Activated CD4-positive, alpha-beta memory T cell treated with anti-CD3 and anti-CD28 coated beads, Interleukin-2, amount 10 ng/mL, durations not matched to agents 7 days and 5 days (primary cell): Measurements from ENCODE around the gene ENDOU. TPM values are rescaled to one million over a fixed set of nuclear protein-coding genes. Genes with fewer than 3 reads are reported as not detected.
A peak's percentile ranks its signal among the peaks of the same experiment; 100 is the strongest.

ENCODE experiments used
- CTCF ChIA-PET: fragments of 350-600 bp; sonication (Branson Sonifier 250); formaldehyde crosslinking; loops from one replicate; lab custom pipeline; 2021; ENCODE audit warnings: antibody characterized with exemption, inconsistent platforms; lab: Charles Lee
- POLR2A ChIA-PET: fragments of 350-600 bp; sonication (Branson Sonifier 250); formaldehyde crosslinking; loops from one replicate; lab custom pipeline; 2021; ENCODE audit warnings: antibody characterized with exemption; lab: Charles Lee
- DNase-seq: peaks from one replicate; pipeline ENCODE4 v3.0.0-alpha.2; 2020
- H3K27ac Mint-ChIP-seq: one replicate; pipeline ENCODE4 v1.8.0; 2021; ENCODE audit warnings: mild to moderate bottlenecking, mixed read lengths
- H3K27me3 Mint-ChIP-seq: one replicate; pipeline ENCODE4 v1.8.0; 2021; ENCODE audit warnings: mixed read lengths
- H3K36me3 Mint-ChIP-seq: one replicate; pipeline ENCODE4 v1.8.0; 2021; ENCODE audit warnings: low read depth, mixed read lengths
- H3K4me1 Mint-ChIP-seq: one replicate; pipeline ENCODE4 v1.8.0; 2021; ENCODE audit warnings: mixed read lengths
- H3K4me3 Mint-ChIP-seq: one replicate; pipeline ENCODE4 v1.8.0; 2021; ENCODE audit warnings: mild to moderate bottlenecking, mixed read lengths
- H3K9me3 Mint-ChIP-seq: one replicate; pipeline ENCODE4 v1.8.0; 2021; ENCODE audit warnings: mixed read lengths
- total RNA-seq, 2 experiments: library from RNA; stranded (reverse); gene quantifications; one replicate each; pipeline ENCODE4 v1.2.3, GENCODE V29; 2021

The ENDOU gene
- total RNA-seq, 2 experiments from 2014 or later: not detected

GRCh38 chr12:47740606-47741339 lies 15.5 kb upstream of the ENDOU start:
- H3K9me3 Mint-ChIP-seq: no peaks in the 10 kb centered on the region
- no peak overlapping the region for H3K4me3 Mint-ChIP-seq
- no peak for DNase-seq
- POLR2A ChIA-PET: interaction anchor here (0.9 to 6.6 kb wide), 6 partner anchors 8 to 164 kb away, joined by 3 to 48 read pairs (median 4); partner anchors contain the start of gene VDR
- peaks cover 13% of the 10 kb centered on the region for H3K27me3 Mint-ChIP-seq
- H3K4me1 Mint-ChIP-seq: peaks cover 20% of the 10 kb centered on the region
- peak overlapping the region; percentile 9 for H3K27ac Mint-ChIP-seq
- no peaks in the 10 kb centered on the region for H3K36me3 Mint-ChIP-seq
- CTCF ChIA-PET: interaction anchor here (1.0 to 13.6 kb wide), 15 partner anchors 9 to 423 kb away, joined by 3 to 431 read pairs (median 18); partner anchors contain the start of genes ENDOU, RAPGEF3, RPAP3 and SLC48A1

GRCh38 chr12:47739979-47740378 lies 14.7 kb upstream of the ENDOU start:
- H3K36me3 Mint-ChIP-seq: no peaks in the 10 kb centered on the region

DNA sequence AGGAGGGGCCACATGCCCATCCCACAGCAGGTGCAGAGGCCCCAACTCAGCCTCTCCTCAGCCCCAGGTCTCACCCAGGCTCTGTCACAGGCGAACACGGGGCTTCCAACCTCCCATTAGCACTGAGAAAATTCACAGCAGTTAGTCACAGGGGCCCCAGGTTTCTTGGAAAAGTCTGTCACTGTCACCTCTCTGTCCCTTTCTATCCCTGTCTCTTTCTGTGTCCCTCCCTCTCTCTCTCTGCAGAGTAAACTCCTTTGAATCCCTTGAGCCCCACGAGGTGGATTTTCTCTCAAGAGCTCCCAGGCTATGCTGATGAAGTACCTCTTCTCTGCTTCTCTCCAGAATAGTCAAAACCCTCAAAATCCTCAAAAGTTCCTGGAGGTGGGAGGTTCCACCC lies 14.0 kb upstream of the ENDOU start:
- ChIA-PET POLR2A (interaction anchor here (6.6 kb wide), 1 partner anchor 100 kb away, joined by 48 read pairs; no protein-coding TSS in a partner anchor), CTCF (interaction anchor here (0.7 to 13.6 kb wide), 4 partner anchors 17 to 101 kb away, joined by 3 to 431 read pairs (median 214); partner anchors contain the start of genes RAPGEF3 and SLC48A1)
- DNase-seq: no peak
- H3K9me3 Mint-ChIP-seq: no peaks in the 10 kb centered on the region
- peaks cover 20% of the 10 kb centered on the region for H3K4me1 Mint-ChIP-seq
- no peak overlapping the region for H3K27ac Mint-ChIP-seq
- H3K36me3 Mint-ChIP-seq: no peaks in the 10 kb centered on the region
- H3K4me3 Mint-ChIP-seq: no peak overlapping the region
- peaks cover 3% of the 10 kb centered on the region for H3K27me3 Mint-ChIP-seq

More at GRCh38 chr12:47739979-47740378, 14.7 kb upstream of the ENDOU start:
- peak overlapping the region; percentile 58 for H3K4me3 Mint-ChIP-seq
- H3K27ac Mint-ChIP-seq: peak overlapping the region; percentile 3
- peaks cover 20% of the 10 kb centered on the region for H3K4me1 Mint-ChIP-seq
- ChIA-PET CTCF (interaction anchor here (0.7 to 13.6 kb wide), 5 partner anchors 17 to 100 kb away, joined by 3 to 431 read pairs (median 188); partner anchors contain the start of genes RAPGEF3 and SLC48A1), POLR2A (interaction anchor here (6.6 kb wide), 1 partner anchor 100 kb away, joined by 48 read pairs; no protein-coding TSS in a partner anchor)
- no peak for DNase-seq
- no peaks in the 10 kb centered on the region for H3K9me3 Mint-ChIP-seq
- peaks cover 9% of the 10 kb centered on the region for H3K27me3 Mint-ChIP-seq

GRCh38 chr12:47737936-47738594 lies 12.8 kb upstream of the ENDOU start:
- H3K36me3 Mint-ChIP-seq: no peaks in the 10 kb centered on the region
- no peak overlapping the region for H3K27ac Mint-ChIP-seq
- H3K4me1 Mint-ChIP-seq: peaks cover 20% of the 10 kb centered on the region
- no peak overlapping the region for H3K4me3 Mint-ChIP-seq
- ChIA-PET CTCF (interaction anchor here (7.1 to 13.6 kb wide), 2 partner anchors 36 to 102 kb away, joined by 240 to 431 read pairs; partner anchors contain the start of gene SLC48A1), POLR2A (no interaction called here)
- H3K9me3 Mint-ChIP-seq: no peaks in the 10 kb centered on the region
- H3K27me3 Mint-ChIP-seq: no peaks in the 10 kb centered on the region
- DNase-seq: no peak

DNA sequence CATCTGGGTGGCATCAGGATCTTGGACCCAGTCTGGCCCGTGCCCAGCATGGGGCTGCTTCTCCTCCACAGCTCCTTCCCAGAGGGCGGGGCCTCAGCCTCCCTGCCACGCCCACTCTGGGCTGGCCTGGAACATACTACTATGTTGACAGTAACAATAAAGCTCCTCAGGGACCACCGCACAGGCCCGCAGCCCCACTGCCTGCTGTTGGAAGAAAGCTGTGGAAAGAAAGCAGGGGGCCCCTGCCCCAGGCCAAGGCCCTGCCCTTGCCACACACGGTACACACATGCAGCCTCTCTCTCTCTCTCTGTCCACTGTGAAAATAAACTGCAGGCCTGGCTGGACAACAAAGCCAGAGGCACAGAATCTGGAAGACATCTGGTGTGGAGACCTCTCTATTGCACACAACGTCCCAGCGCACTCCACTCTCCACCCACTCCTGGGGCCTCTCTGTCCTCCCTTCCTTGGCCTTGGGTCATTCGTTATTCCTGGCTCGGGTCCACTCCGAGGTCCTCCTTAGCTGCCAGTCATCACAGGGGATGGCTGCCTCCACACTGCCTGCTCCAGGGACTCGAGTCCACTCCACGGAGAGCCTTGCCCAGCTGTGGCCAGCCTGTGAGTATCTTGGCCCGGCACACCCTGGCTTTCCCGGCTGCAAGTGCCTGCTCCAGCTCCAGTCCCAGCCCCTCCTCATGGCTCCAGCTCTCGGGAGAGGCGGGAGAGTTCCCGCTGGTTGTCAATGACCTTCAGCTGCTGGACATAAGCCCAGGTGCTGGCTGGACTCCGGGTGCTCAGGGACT lies 11.8 kb upstream of the ENDOU start:
- H3K36me3 Mint-ChIP-seq: no peaks in the 10 kb centered on the region
- peaks cover 15% of the 10 kb centered on the region for H3K4me1 Mint-ChIP-seq
- H3K27ac Mint-ChIP-seq: no peak overlapping the region
- no peaks in the 10 kb centered on the region for H3K9me3 Mint-ChIP-seq
- ChIA-PET POLR2A (no interaction called here), CTCF (interaction anchor here (0.9 to 13.6 kb wide), 4 partner anchors 12 to 101 kb away, joined by 3 to 431 read pairs (median 4); partner anchors contain the start of genes ENDOU and SLC48A1)
- no peaks in the 10 kb centered on the region for H3K27me3 Mint-ChIP-seq
- no peak overlapping the region for H3K4me3 Mint-ChIP-seq
- DNase-seq: no peak

- no peak overlapping the region for H3K4me3 Mint-ChIP-seq
- no peak for DNase-seq
- no peaks in the 10 kb centered on the region for H3K9me3 Mint-ChIP-seq
- peaks cover 8% of the 10 kb centered on the region for H3K4me1 Mint-ChIP-seq
- ChIA-PET POLR2A (no interaction called here), CTCF (interaction anchor here (0.8 to 13.6 kb wide), 4 partner anchors 11 to 38 kb away, joined by 3 to 431 read pairs (median 4); partner anchors contain the start of genes ENDOU and SLC48A1)
- H3K27me3 Mint-ChIP-seq: no peaks in the 10 kb centered on the region
- H3K27ac Mint-ChIP-seq: no peak overlapping the region
- no peaks in the 10 kb centered on the region for H3K36me3 Mint-ChIP-seq
Measured at GRCh38 chr12:47736216-47736615, 10.9 kb upstream of the ENDOU start.

DNA sequence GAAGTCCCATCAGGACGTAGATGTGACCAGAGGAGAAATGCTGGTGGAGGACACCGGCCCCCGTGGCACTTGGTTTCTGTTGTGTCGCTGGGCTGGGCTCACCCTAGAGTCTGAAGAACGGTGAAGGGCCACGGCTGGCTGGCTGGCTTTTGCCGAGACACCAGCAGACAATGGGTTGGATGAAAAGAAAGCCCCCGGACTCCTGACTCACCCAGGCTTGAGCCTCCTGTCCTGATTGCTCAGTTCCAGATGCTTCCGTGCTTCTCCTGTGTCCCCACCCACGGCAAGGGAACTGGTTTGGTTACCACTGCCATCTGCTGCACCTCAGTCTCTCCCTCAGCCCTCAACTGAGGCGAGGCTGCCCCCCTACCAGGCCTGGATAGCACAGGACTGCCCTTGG lies 10.4 kb upstream of the ENDOU start:
- H3K4me1 Mint-ChIP-seq: peaks cover 6% of the 10 kb centered on the region
- no peaks in the 10 kb centered on the region for H3K9me3 Mint-ChIP-seq
- no peaks in the 10 kb centered on the region for H3K27me3 Mint-ChIP-seq
- ChIA-PET CTCF (interaction anchor here (0.8 to 13.6 kb wide), 4 partner anchors 10 to 38 kb away, joined by 3 to 431 read pairs (median 4); partner anchors contain the start of genes ENDOU and SLC48A1), POLR2A (no interaction called here)
- no peaks in the 10 kb centered on the region for H3K36me3 Mint-ChIP-seq
- H3K4me3 Mint-ChIP-seq: no peak overlapping the region
- H3K27ac Mint-ChIP-seq: no peak overlapping the region
- no peak for DNase-seq

- Mint-ChIP-seq H3K4me3 (no peak overlapping the region), H3K4me1 (peaks cover 3% of the 10 kb centered on the region), H3K27me3 (no peaks in the 10 kb centered on the region), H3K27ac (no peak overlapping the region), H3K9me3 (no peaks in the 10 kb centered on the region), H3K36me3 (no peaks in the 10 kb centered on the region)
- CTCF ChIA-PET: interaction anchor here (5.6 to 13.6 kb wide), 2 partner anchors 8 to 39 kb away, joined by 55 to 431 read pairs; partner anchors contain the start of gene SLC48A1
- DNase-seq: no peak
- POLR2A ChIA-PET: no interaction called here
Measured at GRCh38 chr12:47734725-47735480, 9.6 kb upstream of the ENDOU start.

- ChIA-PET POLR2A (interaction anchor here (0.7 to 1.9 kb wide), 3 partner anchors 8 to 27 kb away, joined by 3 to 4 read pairs (median 4); partner anchors contain the start of gene RPAP3), CTCF (interaction anchor here (1.2 to 5.6 kb wide), 4 partner anchors 9 to 107 kb away, joined by 3 to 55 read pairs (median 6); no protein-coding TSS in a partner anchor)
- Mint-ChIP-seq H3K4me1 (no peaks in the 10 kb centered on the region), H3K9me3 (no peaks in the 10 kb centered on the region), H3K27me3 (no peaks in the 10 kb centered on the region), H3K36me3 (no peaks in the 10 kb centered on the region), H3K27ac (no peak overlapping the region), H3K4me3 (no peak overlapping the region)
- DNase-seq: no peak
Measured at GRCh38 chr12:47733142-47733541, 7.9 kb upstream of the ENDOU start.

GRCh38 chr12:47732504-47732903 lies 7.2 kb upstream of the ENDOU start:
- H3K36me3 Mint-ChIP-seq: no peaks in the 10 kb centered on the region
- CTCF ChIA-PET: interaction anchor here (1.2 to 5.6 kb wide), 5 partner anchors 10 to 108 kb away, joined by 3 to 55 read pairs (median 4); no protein-coding TSS in a partner anchor

DNA sequence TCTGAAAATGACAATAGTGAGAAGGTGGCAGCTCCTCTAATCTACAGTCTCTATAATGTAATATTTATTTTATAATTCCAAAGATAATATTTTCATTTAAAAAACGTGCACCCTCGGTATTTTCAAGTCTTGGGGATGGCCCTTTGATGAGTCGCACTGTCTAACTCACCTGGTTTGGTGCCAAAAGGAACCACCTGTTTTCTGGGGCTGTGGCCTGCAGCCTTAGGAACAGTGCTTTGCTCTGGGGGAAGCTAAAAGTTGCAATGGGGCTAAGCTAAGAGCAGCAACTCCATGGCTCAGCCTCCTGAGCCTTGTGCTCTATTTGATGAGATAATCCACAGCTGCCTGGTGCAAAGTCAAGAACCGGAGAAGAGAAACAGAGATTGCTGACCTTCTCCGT lies 6.4 kb upstream of the ENDOU start:
- no peak overlapping the region for H3K4me3 Mint-ChIP-seq
- H3K27me3 Mint-ChIP-seq: no peaks in the 10 kb centered on the region
- DNase-seq: no peak
- CTCF ChIA-PET: interaction anchor here (0.7 to 5.6 kb wide), 5 partner anchors 11 to 109 kb away, joined by 3 to 55 read pairs (median 4); no protein-coding TSS in a partner anchor
- H3K36me3 Mint-ChIP-seq: no peaks in the 10 kb centered on the region
- H3K4me1 Mint-ChIP-seq: no peaks in the 10 kb centered on the region
- H3K27ac Mint-ChIP-seq: no peak overlapping the region
- POLR2A ChIA-PET: interaction anchor here (1.0 to 1.9 kb wide), 2 partner anchors 10 to 11 kb away, joined by 3 to 4 read pairs; no protein-coding TSS in a partner anchor
- H3K9me3 Mint-ChIP-seq: no peaks in the 10 kb centered on the region

More at GRCh38 chr12:47732504-47732903, 7.2 kb upstream of the ENDOU start:
- Mint-ChIP-seq H3K4me1 (no peaks in the 10 kb centered on the region), H3K27me3 (no peaks in the 10 kb centered on the region), H3K4me3 (no peak overlapping the region), H3K9me3 (no peaks in the 10 kb centered on the region), H3K27ac (no peak overlapping the region)
- POLR2A ChIA-PET: interaction anchor here (1.7 to 1.9 kb wide), 2 partner anchors 9 to 27 kb away, joined by 4 read pairs; partner anchors contain the start of gene RPAP3
- DNase-seq: no peak
